H9 (cell line): ENCODE results near the gene SLC25A17. TPM values are rescaled to one million over a fixed set of nuclear protein-coding genes. Genes with fewer than 3 reads are reported as not detected.

Experiments used
- DNase-seq: peaks from one replicate; pipeline ENCODE4 v3.0.0-alpha.2; 2017
- H2AFZ ChIP-seq: one replicate; pipeline ENCODE4 v1.6.1; 2013; ENCODE audit warnings: mild to moderate bottlenecking, low read length, control low read depth, moderate library complexity
- H2AK5ac ChIP-seq: 2 replicates; pipeline ENCODE4 v1.6.1; 2013; ENCODE audit warnings: low read length, control low read depth, mixed read lengths; ENCODE audit not compliant: insufficient read length
- H2BK120ac ChIP-seq: one replicate; pipeline ENCODE4 v1.6.1; 2013; ENCODE audit warnings: low read depth, mild to moderate bottlenecking, low read length, control low read depth, inconsistent platforms; ENCODE audit not compliant: poor library complexity, severe bottlenecking
- H2BK12ac ChIP-seq: 2 replicates; pipeline ENCODE4 v1.6.1; 2013; ENCODE audit warnings: low read length, control low read depth, mixed read lengths, low read depth; ENCODE audit not compliant: insufficient read length
- H2BK15ac ChIP-seq: 2 replicates; pipeline ENCODE4 v1.6.1; 2013; ENCODE audit warnings: low read depth, low read length, control low read depth
- H2BK20ac ChIP-seq: one replicate; pipeline ENCODE4 v1.6.1; 2013; ENCODE audit warnings: low read depth, mild to moderate bottlenecking, low read length, control low read depth, inconsistent platforms; ENCODE audit not compliant: poor library complexity, severe bottlenecking
- H2BK5ac ChIP-seq: 2 replicates; pipeline ENCODE4 v1.6.1; 2013; ENCODE audit warnings: low read length, control low read depth, mixed read lengths; ENCODE audit not compliant: insufficient read length
- H3K14ac ChIP-seq: 2 replicates; pipeline ENCODE4 v1.6.1; 2013; ENCODE audit warnings: low read length, control low read depth; ENCODE audit not compliant: insufficient read depth
- H3K18ac ChIP-seq: 2 replicates; pipeline ENCODE4 v1.6.1; 2013; ENCODE audit warnings: low read depth, mild to moderate bottlenecking, mixed read lengths, low read length, control low read depth; ENCODE audit not compliant: insufficient read length
- H3K23ac ChIP-seq: 2 replicates; pipeline ENCODE4 v1.6.1; 2013; ENCODE audit warnings: low read length, control low read depth, mixed read lengths, low read depth; ENCODE audit not compliant: insufficient read length
- H3K23me2 ChIP-seq: 2 replicates; pipeline ENCODE4 v1.6.1; 2013; ENCODE audit warnings: low read depth, mild to moderate bottlenecking, mixed read lengths, low read length, control low read depth; ENCODE audit not compliant: insufficient read length, poor library complexity, severe bottlenecking
- H3K27ac ChIP-seq: 2 replicates; pipeline ENCODE4 v1.5.1; 2013; ENCODE audit warnings: low read length, control low read depth, mixed read lengths, low read depth; ENCODE audit not compliant: insufficient read length
- H3K27me3 ChIP-seq: 2 replicates; pipeline ENCODE4 v1.6.1; 2013; ENCODE audit warnings: low read length, control low read depth, inconsistent platforms; ENCODE audit not compliant: insufficient read depth
- H3K4ac ChIP-seq: 2 replicates; pipeline ENCODE4 v1.6.1; 2013; ENCODE audit warnings: low read depth, mild to moderate bottlenecking, control low read depth, inconsistent platforms, low read length, moderate library complexity
- H3K4me1 ChIP-seq: 2 replicates; pipeline ENCODE4 v1.6.1; 2013; ENCODE audit warnings: low read length, control low read depth, inconsistent platforms; ENCODE audit not compliant: insufficient read depth
- H3K4me2 ChIP-seq: 2 replicates; pipeline ENCODE4 v1.6.1; 2013; ENCODE audit warnings: low read length, control low read depth, mixed read lengths; ENCODE audit not compliant: insufficient read length, insufficient read depth
- H3K56ac ChIP-seq: 2 replicates; pipeline ENCODE4 v1.6.1; 2013; ENCODE audit warnings: low read depth, mild to moderate bottlenecking, mixed read lengths, low read length, control low read depth; ENCODE audit not compliant: insufficient read length
- H3K79me1 ChIP-seq: 2 replicates; pipeline ENCODE4 v1.6.1; 2013; ENCODE audit warnings: low read depth, mild to moderate bottlenecking, moderate library complexity, low read length, control low read depth, inconsistent platforms; ENCODE audit not compliant: insufficient read depth, poor library complexity, severe bottlenecking
- H3K79me2 ChIP-seq: 2 replicates; pipeline ENCODE4 v1.6.1; 2013; ENCODE audit warnings: low read length, control low read depth, inconsistent platforms; ENCODE audit not compliant: insufficient read depth
- H3K9ac ChIP-seq: 2 replicates; pipeline ENCODE4 v1.6.1; 2013; ENCODE audit warnings: low read length, control low read depth, mixed read lengths; ENCODE audit not compliant: insufficient read length; ENCODE audit errors: extremely low read depth
- H3K9me3 ChIP-seq: one replicate; pipeline ENCODE4 v1.6.1; 2013; ENCODE audit warnings: low read depth, low read length, inconsistent platforms; ENCODE audit not compliant: control insufficient read depth
- H3T11ph ChIP-seq: one replicate; pipeline ENCODE4 v1.6.1; 2013; ENCODE audit warnings: mild to moderate bottlenecking, low read length, control low read depth, inconsistent platforms
- H4K20me1 ChIP-seq: one replicate; pipeline ENCODE4 v1.6.1; 2013; ENCODE audit not compliant: control insufficient read depth, insufficient read length, insufficient read depth
- H4K5ac ChIP-seq: 2 replicates; pipeline ENCODE4 v1.6.1; 2013; ENCODE audit warnings: low read depth, mild to moderate bottlenecking, mixed read lengths, low read length, control low read depth; ENCODE audit not compliant: insufficient read length
- H4K8ac ChIP-seq: replicated peaks from 2 replicates; pipeline ENCODE4 v1.6.1; 2013; ENCODE audit warnings: low read length, control low read depth, mixed read lengths, low read depth; ENCODE audit not compliant: insufficient read length
- H4K91ac ChIP-seq: 2 replicates; pipeline ENCODE4 v1.6.1; 2013; ENCODE audit warnings: low read depth, mild to moderate bottlenecking, moderate library complexity, mixed read lengths, low read length, control low read depth; ENCODE audit not compliant: insufficient read length
- H3K27ac Mint-ChIP-seq, 3 experiments: 2 replicates in 2 of 3; 3 replicates in 1 of 3; pipeline ENCODE4 v1.8.0; 2020 to 2021; ENCODE audit warnings: mixed read lengths in 3 of 3, mild to moderate bottlenecking in 1 of 3, moderate library complexity in 1 of 3
- H3K27me3 Mint-ChIP-seq: 2 replicates; pipeline ENCODE4 v1.8.0; 2021; ENCODE audit warnings: low read depth, mild to moderate bottlenecking, moderate library complexity, mixed read lengths
- H3K36me3 Mint-ChIP-seq, 3 experiments: 2 replicates in 2 of 3; 3 replicates in 1 of 3; pipeline ENCODE4 v1.8.0; 2020 to 2021; ENCODE audit warnings: low read depth in 3 of 3, mixed read lengths in 3 of 3; ENCODE audit not compliant: insufficient read depth in 1 of 3
- H3K4me1 Mint-ChIP-seq, 2 experiments: 2 replicates each; pipeline ENCODE4 v1.8.0; 2020; ENCODE audit warnings: mixed read lengths in 2 of 2
- H3K4me3 Mint-ChIP-seq, 2 experiments: 2 replicates in 1 of 2; 3 replicates in 1 of 2; pipeline ENCODE4 v1.8.0; 2020 to 2021; ENCODE audit warnings: mild to moderate bottlenecking in 2 of 2, mixed read lengths in 2 of 2, moderate library complexity in 1 of 2
- H3K9me3 Mint-ChIP-seq, 2 experiments: 2 replicates in 1 of 2; 3 replicates in 1 of 2; pipeline ENCODE4 v1.8.0; 2020; ENCODE audit warnings: mild to moderate bottlenecking in 2 of 2, mixed read lengths in 2 of 2, moderate library complexity in 1 of 2
- WGBS: extraction: QIAGEN DNeasy Blood & Tissue Kit; methylation state at CpG from one replicate; pipeline ENCODE4 v1.1.7; 2013; ENCODE audit warnings: missing lambda C conversion rate, low lambda C conversion rate, mixed read lengths; ENCODE audit not compliant: insufficient read length; ENCODE audit errors: extremely low coverage; 5-methylcytosine and 5-hydroxymethylcytosine counted together
- total RNA-seq: library from RNA; stranded (reverse); gene quantifications from 2 replicates; pipeline ENCODE4 v1.2.1, GENCODE V29; 2021
- TF ChIP-seq, protein P1 (sequence below): fragments of 200-600 bp; sonication (generic); conservative IDR thresholded peaks from 3 replicates; pipeline ENCODE4 v1.8.0; 2021; ENCODE audit warnings: antibody characterized with exemption, mild to moderate bottlenecking

SLC25A17 gene
- total RNA-seq, 1 experiment from 2014 or later, result 26.5 TPM

DNA sequence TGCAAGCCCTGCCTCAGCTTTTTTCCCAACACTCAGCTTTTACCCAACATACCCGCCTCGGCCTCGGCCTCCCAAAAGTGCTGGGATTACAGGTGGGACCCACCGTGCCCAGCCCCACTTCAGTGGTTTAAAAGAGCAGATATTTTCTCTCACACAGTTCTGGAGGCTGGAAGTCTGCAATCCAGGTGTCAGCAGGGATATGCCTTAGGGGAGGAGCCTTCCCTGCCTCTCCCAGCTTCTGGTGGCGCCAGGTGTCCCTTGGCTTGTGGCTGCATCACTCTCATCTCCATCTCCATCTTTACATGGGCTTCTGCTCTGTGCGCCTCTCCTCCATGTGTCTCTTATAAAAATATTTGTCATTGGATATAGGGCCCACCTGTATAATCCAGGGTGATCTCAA, 89.9 kb downstream of the SLC25A17 start:
- H3K27me3 ChIP-seq, result no peaks in the 10 kb centered on the region
- H2BK12ac ChIP-seq, result no peak overlapping the region
- H2BK15ac ChIP-seq, result no peak overlapping the region
- no peak overlapping the region for H3T11ph ChIP-seq
- no peak overlapping the region for H2BK120ac ChIP-seq
- Mint-ChIP-seq H3K27ac (no peak overlapping the region), H3K4me1 (peaks cover 35 to 37% of the 10 kb centered on the region in 2 experiments), H3K27me3 (no peaks in the 10 kb centered on the region), H3K36me3 (no peaks in the 10 kb centered on the region; a peak in 2 of 7 replicates), H3K4me3 (no peak overlapping the region), H3K9me3 (peaks cover 0 to 7% of the 10 kb centered on the region in 2 experiments; a peak in 2 of 5 replicates)
- no peaks in the 10 kb centered on the region for H3K79me2 ChIP-seq
- no peak overlapping the region for H2BK20ac ChIP-seq
- no peak overlapping the region for H3K4ac ChIP-seq
- H4K5ac ChIP-seq, result no peak overlapping the region
- no peak overlapping the region for H2AFZ ChIP-seq
- H3K9ac ChIP-seq, result no peak overlapping the region
- H3K27ac ChIP-seq, result no peak overlapping the region
- no peaks in the 10 kb centered on the region for H4K20me1 ChIP-seq
- H3K9me3 ChIP-seq, result no peaks in the 10 kb centered on the region
- no peak overlapping the region for H2BK5ac ChIP-seq
- WGBS, result no CpG with 5 or more reads among the region's 6 CpGs
- no peak overlapping the region for H3K4me2 ChIP-seq
- no peak overlapping the region for H3K56ac ChIP-seq
- no peak overlapping the region for H3K23ac ChIP-seq
- no peaks in the 10 kb centered on the region; the same call in 1 of the 2 replicates for H3K4me1 ChIP-seq
- H4K91ac ChIP-seq, result no peak overlapping the region
- H3K79me1 ChIP-seq, result no peaks in the 10 kb centered on the region
- TF ChIP-seq, protein P1, sequence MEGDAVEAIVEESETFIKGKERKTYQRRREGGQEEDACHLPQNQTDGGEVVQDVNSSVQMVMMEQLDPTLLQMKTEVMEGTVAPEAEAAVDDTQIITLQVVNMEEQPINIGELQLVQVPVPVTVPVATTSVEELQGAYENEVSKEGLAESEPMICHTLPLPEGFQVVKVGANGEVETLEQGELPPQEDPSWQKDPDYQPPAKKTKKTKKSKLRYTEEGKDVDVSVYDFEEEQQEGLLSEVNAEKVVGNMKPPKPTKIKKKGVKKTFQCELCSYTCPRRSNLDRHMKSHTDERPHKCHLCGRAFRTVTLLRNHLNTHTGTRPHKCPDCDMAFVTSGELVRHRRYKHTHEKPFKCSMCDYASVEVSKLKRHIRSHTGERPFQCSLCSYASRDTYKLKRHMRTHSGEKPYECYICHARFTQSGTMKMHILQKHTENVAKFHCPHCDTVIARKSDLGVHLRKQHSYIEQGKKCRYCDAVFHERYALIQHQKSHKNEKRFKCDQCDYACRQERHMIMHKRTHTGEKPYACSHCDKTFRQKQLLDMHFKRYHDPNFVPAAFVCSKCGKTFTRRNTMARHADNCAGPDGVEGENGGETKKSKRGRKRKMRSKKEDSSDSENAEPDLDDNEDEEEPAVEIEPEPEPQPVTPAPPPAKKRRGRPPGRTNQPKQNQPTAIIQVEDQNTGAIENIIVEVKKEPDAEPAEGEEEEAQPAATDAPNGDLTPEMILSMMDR, result no peak
- H4K8ac ChIP-seq, result no peak overlapping the region
- H3K23me2 ChIP-seq, result no peaks in the 10 kb centered on the region
- H2AK5ac ChIP-seq, result no peak overlapping the region
- DNase-seq, result no peak
- no peak overlapping the region for H3K18ac ChIP-seq
- no peak overlapping the region for H3K14ac ChIP-seq
